AG10803 (cell line): Measurements from ENCODE around the gene RFPL3.
"Not testable (repeated sequence)": the region's sequence is repeated elsewhere in the genome, so short reads cannot be mapped to it uniquely, and the experiment has no call there.

Experiments used
- DNase-seq: peaks from one replicate; pipeline ENCODE4 v3.0.0; 2010; ENCODE audit warnings: low read depth
- H3K4me3 ChIP-seq: 2 replicates; pipeline ENCODE4 v1.5.1; 2011; ENCODE audit warnings: mild to moderate bottlenecking, low read length, control low read depth
- TF ChIP-seq, protein P1 (sequence below): conservative IDR thresholded peaks from 2 replicates; pipeline ENCODE4 v1.5.1; 2011; ENCODE audit warnings: mild to moderate bottlenecking, low read length, control low read depth, inconsistent platforms

RFPL3 gene

DNA sequence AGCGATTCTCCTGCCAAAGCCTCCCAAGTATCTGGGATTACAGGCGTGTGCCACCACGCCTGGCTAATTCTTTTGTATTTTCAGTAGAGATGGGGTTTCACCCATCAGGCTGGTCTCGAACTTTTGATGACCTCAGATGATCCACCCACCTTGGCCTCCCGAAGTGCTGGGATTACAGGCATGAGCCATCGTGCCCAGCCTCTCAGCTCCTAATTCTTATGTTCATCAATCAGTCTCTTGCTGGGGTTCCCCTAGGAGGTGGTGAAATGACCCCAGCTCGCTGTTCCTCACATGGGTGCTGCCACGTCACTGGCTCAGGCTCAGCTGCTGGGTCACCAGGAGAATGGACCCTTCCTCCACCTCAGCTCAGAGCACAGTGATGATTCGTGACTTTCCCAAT is at the start of gene RFPL3:
TSS of gene RFPL3 (plus strand) at position 301 of the 400 bp plus-strand sequence. CDS start 205 bp downstream, outside the sequence.
- DNase-seq = not testable (repeated sequence)

DNA sequence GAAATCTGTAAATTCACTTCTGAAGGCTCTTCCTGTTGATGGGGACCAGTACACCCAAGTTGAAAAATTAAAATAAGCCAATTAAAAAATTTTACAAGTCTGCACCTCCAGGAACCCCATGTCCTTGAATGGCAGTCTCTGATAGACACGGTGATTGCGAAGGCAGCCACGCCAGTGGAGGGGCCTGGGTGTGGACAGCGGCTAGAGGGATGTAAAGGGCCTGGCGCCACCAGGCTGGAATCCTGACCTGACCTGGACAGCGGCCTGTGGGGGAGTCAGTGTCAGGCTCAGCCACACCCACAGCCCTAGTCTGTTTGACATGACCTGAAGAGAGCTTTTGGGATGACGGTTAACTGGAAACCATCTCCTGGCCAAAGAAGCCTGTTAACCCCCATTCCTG is 49.5 kb upstream of the RFPL3 start:
- TF ChIP-seq, protein P1, sequence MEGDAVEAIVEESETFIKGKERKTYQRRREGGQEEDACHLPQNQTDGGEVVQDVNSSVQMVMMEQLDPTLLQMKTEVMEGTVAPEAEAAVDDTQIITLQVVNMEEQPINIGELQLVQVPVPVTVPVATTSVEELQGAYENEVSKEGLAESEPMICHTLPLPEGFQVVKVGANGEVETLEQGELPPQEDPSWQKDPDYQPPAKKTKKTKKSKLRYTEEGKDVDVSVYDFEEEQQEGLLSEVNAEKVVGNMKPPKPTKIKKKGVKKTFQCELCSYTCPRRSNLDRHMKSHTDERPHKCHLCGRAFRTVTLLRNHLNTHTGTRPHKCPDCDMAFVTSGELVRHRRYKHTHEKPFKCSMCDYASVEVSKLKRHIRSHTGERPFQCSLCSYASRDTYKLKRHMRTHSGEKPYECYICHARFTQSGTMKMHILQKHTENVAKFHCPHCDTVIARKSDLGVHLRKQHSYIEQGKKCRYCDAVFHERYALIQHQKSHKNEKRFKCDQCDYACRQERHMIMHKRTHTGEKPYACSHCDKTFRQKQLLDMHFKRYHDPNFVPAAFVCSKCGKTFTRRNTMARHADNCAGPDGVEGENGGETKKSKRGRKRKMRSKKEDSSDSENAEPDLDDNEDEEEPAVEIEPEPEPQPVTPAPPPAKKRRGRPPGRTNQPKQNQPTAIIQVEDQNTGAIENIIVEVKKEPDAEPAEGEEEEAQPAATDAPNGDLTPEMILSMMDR = no peak
- DNase-seq = no peak
- no peak overlapping the region for H3K4me3 ChIP-seq

More for the DNA sequence above, at the start of gene RFPL3:
- H3K4me3 ChIP-seq = not testable (repeated sequence)

DNA sequence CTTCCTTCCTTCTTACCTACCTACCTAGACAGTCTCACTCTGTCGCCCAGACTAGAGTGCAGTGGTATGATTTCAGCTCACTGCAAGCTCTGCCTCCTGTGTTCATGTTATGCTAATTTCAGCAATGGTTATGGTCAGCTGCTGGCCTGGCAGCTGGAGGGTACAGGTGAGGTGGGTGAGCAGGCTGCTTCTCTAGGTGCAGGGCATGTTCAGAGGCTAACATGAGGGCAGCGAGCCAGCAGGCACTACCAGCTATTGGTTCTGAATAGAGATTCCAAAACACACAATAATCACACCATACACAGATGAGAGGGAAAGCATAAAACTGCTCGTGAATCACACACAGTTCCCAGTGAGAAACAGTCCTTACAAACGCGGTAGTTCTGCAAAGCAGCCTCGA is 48.7 kb upstream of the RFPL3 start:
- no peak for DNase-seq
- H3K4me3 ChIP-seq = no peak overlapping the region
- TF ChIP-seq, protein P1 = no peak

DNA sequence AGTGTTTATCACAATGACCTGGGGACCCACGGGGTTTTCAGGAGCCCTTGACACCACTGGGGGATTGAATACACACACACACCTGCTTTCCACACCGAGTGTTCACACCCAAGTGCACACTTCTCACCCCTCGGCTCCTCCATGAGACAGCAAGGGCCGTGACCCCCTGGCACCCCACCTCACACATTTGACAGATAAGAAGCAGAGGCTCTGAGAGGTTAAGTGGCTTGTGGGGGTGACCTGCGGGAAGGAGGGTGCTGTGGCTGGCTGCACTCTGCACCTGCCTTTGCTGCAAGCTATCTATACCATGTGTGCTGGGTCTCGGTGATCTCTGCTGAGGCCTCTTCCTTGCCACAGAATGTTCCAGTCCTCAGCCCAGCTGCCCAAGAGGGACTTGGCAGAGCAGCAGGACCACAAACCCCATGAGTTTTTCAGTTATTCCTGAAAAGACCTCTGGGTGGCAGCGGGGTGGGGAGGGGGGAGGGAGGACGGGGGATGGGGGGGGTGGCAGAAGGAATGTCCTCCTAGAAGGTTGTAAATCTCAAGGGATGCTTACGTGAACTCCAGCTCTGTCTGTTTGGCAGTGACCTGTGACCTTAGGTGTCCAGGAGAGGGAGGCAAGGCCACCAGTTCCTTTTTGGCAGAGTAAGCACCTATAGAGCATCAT is 47.9 kb upstream of the RFPL3 start:
- H3K4me3 ChIP-seq = no peak overlapping the region
- no peak for DNase-seq
- TF ChIP-seq, protein P1 = no peak

DNA sequence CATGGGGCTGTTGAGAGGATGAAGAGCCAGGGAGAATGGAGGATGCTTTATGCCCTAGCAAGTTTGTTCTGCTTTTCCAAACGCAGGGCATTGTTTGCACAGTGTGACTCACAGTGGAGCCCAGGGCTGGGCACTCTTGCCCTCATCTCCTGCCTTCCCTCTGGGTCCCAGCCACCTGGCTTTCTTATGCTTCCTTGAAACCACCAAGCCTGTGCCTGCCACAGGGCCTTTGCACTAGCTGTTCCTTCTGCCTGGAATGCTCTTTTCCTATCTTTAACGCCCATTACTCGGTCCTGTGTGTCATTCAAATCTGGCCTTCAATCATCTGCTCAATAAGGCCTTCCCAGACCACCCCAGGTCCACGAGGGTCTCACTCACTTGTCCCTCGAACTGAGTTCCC is 46.9 kb upstream of the RFPL3 start:
- DNase-seq = no peak
- TF ChIP-seq, protein P1 = no peak
- H3K4me3 ChIP-seq = no peak overlapping the region

DNA sequence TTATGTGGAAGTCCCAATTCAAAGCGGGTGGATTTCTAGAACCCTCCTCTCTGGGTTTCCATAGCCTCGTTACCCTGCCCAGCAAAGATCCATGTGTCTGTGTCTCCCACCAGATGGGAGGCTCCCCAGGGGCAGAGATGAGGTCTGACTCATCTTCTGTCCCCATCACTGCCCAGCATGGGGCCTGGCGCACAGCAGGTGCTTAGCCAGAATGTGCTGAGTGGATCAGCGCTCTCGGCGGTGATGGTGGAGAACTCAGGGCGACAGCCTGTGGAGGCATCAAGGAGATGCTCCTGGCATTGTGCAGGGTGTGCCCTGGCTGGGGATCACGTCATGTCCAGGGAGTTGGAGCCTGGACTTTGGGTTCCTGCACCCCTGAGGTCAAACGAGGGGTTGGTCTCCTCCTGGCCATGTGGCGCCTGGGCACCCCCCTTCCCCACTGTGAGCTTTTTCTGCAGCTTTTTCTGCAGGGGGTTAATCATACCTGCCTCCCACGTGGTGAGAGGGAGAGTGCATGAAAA is 46.1 kb upstream of the RFPL3 start:
- TF ChIP-seq, protein P1 = no peak
- no peak for DNase-seq
- no peak overlapping the region for H3K4me3 ChIP-seq

DNA sequence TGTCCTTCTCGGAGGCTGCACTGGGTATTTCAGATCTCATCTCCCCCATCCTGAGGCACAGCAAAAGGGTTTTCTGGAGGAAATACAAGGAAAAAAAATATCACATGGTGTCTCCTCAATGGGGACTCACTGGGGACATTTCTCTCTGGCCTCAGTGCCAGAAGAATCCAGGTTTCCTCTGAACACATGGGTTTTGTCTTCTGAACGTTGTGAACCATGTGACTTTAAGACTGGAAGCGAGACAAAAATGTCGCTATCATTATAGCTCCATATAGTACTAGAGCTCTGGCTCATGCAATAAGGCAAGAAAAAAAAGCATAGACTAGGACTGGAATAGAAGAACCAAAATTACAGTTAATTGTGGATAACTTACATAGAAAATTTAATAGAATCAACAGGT is 44.9 kb upstream of the RFPL3 start:
- DNase-seq = no peak
- H3K4me3 ChIP-seq = no peak overlapping the region
- TF ChIP-seq, protein P1 = no peak
